Erythroblast (primary cell): Measurements from ENCODE around the gene ANGPTL3.
A peak's percentile ranks its signal among the peaks of the same experiment; 100 is the strongest.
"Not testable (repeated sequence)": the region's sequence is repeated elsewhere in the genome, so short reads cannot be mapped to it uniquely, and the experiment has no call there.

Experiments
- DNase-seq, 2 experiments: peaks; one replicate each; lab custom pipeline; 2025; lab: John Stamatoyannopoulos, UW
- GATA1 ChIP-seq: IDR thresholded peaks from 2 replicates; pipeline ENCODE4 v1.6.1; 2011; ENCODE audit warnings: low read depth, mild to moderate bottlenecking, control low read depth, low read length, moderate library complexity
- POLR2A ChIP-seq: IDR thresholded peaks from 2 replicates; pipeline ENCODE4 v1.6.1; 2011; ENCODE audit warnings: mild to moderate bottlenecking, low read length

The ANGPTL3 gene

GRCh38 chr1:62599044-62599443, 1.7 kb downstream of the ANGPTL3 start:
- DNase-seq: no peak

DNA sequence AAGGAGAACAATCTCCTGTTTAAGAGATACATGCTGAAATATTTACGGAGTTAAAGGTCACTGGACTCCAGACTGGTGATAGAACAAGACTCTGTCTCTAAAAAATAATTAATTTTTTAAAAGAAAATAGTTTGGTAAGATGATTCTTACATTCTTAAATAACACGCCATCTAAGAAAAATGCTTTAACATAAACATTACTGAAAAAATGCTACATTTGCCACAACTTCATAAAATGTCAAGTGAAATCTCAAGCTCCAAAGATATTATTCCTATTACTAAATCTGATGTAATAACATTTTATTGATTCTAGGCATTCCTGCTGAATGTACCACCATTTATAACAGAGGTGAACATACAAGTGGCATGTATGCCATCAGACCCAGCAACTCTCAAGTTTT, 4.1 kb downstream of the ANGPTL3 start:
- DNase-seq: no peak
- TF ChIP-seq POLR2A: no peak
- TF ChIP-seq GATA1: no peak

More at GRCh38 chr1:62599044-62599443, 1.7 kb downstream of the ANGPTL3 start:
- TF ChIP-seq POLR2A (no peak), GATA1 (no peak)

DNA sequence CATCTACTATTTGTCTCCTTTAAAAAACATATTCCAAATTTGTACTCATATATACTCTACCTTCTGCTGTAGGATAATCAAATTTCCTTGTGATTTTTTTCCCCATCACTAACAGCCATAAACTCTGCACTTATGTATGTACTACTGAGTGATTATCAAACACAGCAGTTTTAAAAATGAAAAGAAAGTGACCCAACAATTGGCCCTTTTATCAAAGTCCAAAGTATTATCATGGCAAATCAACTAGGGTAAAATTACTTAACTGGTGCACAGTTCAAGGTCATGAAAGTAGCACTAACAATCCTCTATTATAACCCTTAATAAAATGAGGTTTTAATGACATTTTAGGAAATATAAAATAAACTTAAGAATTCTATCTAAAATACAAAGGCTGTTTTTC, 11.6 kb downstream of the ANGPTL3 start:
- TF ChIP-seq GATA1 (no peak), POLR2A (no peak)
- no peak for DNase-seq

- not testable (repeated sequence) for DNase-seq
Measured at GRCh38 chr1:62610588-62610987, 13.3 kb downstream of the ANGPTL3 start.

DNA sequence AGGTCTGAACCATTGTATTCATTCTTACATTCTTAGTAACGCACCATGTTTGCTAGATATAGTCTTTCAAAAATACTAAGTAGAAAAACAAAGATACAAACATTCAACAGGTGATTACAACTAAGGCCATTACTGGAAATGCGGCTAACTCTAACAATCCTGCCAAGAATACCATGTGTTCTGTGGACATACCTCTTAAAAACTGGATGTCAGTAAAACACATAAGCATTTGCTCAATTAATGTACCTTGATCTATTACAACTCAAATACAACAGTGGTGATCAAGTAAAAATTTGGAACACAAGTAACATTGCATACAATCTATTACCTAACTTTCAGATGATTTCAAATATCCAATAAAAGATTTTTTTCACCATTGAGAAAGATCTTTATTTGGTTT, 15.4 kb downstream of the ANGPTL3 start:
- DNase-seq: no peak
- TF ChIP-seq POLR2A (no peak), GATA1 (no peak)

DNA sequence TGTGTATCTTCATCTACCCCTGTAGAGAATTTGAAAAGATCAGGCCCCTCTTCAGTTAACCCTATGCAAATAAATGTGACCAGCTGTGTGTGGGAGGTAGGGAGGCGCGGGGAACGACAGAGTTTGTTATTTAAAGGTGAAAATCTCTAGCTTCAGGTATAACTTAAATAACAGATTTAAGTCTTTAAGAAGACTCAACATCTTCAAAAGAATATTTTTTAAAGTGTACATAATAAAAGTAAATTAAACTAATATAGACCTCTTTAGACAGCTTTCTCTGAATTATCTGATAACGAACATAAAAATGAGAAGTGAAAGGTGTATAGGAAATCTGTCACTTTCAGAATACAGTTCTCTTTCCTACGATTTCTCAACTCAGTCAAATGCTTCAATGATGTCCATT, 16.0 kb downstream of the ANGPTL3 start:
- DNase-seq: no peak
- TF ChIP-seq POLR2A (no peak), GATA1 (no peak)

DNA sequence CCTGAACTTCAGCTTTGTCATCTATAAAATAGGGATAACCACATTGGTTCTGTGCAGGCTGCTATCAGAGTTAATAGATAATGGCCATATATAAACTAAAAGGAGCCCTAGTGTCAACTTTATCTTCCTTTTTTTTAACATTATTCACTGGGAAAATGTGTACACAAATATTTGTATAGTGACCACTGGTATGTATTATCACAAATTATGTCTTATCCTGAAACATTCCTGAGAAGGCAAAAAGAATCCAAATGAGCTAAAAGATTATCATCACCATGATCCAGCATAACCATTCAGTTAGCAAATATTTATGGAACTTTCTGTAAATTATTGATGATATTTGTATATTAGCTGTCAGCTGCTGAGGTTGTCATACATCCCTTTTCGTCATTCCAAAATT, 16.6 kb downstream of the ANGPTL3 start:
- DNase-seq: no peak
- TF ChIP-seq GATA1: no peak
- no peak for TF ChIP-seq POLR2A

GRCh38 chr1:62621907-62622306, 24.6 kb downstream of the ANGPTL3 start:
- no peak for TF ChIP-seq POLR2A
- no peak for TF ChIP-seq GATA1
- peak; percentile 64 to 77 for DNase-seq

- DNase-seq: no peak
- TF ChIP-seq POLR2A (no peak), GATA1 (no peak)
Measured at GRCh38 chr1:62625415-62625814, 28.1 kb downstream of the ANGPTL3 start.

DNA sequence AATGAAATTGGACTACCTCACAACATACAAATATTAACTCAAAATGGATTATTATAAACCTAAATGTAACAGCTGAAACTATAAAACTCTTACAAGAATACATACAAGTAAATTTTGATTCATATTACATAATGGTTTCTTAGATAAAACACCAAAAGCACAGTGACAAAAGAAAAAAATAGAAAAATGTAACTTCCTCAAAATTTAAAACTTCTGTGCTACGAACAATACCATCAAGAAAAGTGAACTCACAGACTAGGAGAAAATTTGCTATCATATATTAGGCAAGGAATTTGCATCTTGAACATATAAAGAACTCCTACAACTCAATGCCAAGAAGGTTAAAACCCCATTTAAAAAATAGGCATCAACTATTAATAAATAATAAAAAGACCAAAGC, 31.2 kb downstream of the ANGPTL3 start:
- no peak for TF ChIP-seq GATA1
- DNase-seq: no peak

DNA sequence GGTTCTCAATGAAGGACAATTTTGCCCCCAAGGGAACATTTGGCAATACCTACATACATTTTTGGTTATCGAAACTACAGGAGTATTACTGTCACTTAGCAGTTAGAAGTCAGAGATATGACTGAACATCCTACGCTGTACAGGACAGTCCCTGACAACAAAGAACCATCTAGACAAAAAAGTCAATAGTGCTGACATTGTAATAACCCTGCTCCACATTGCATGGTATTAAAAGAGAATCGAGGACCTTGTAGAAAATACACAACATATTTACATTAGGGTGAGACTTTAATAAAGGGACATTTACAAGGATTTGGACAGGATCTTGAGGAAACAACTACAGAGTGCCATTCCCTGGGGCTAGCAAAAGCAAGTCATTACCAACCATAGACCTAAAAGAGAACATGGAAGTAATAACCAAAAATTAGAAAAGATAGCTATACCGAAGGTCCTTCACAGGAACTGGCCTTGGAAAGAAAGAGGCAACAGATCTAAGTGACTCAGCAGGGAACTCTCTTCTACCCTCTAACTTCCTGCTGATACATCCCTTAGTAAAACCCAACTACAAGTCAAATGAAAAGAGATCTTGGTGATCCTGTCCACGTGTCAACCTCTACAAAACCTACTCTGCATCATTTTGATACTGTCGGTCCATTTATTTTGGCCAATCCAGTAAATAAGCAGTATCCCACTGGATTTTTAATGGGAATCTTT, 40.2 kb downstream of the ANGPTL3 start:
- DNase-seq: no peak
- TF ChIP-seq POLR2A (no peak), GATA1 (no peak)

DNA sequence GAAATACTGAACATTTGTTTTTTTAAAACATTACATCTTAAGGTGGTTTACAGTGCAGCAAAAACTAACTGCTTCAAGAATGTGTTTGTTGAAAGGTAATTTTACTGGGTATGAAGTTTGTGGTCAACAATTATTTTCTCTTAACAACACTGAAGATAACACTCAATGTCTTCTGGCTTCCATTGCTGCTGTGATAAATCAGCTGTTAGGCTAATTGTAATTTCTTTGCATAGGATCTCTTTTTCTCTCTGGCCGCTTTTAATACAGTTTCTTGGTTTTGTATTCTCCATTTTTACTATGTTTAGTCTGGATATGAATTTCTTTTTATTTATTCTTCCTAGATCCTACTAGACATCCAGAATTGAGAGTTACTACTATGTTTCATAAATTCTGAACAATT, 46.0 kb downstream of the ANGPTL3 start:
- no peak for DNase-seq
- TF ChIP-seq GATA1 (no peak), POLR2A (no peak)

DNA sequence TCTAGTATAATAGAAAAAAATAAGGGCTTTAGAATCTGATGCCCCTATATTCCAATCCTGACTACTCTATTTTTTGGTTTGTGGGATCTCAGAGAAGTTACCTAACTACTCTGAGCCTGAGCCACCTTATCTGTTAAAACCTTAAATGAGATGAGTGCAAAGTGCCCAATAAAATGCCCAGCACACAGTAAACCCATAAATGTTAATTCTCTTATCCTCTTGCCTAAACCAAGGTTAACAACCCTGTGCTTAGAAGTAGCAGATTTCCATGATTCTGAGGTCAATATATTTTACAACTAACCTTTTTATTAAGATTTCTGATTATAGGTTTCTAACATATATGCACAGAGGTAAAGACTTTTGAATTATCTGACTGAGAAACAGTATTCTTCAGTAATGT, 55.1 kb downstream of the ANGPTL3 start:
- TF ChIP-seq GATA1: no peak
- TF ChIP-seq POLR2A: no peak

GRCh38 chr1:62654744-62655143, 57.4 kb downstream of the ANGPTL3 start:
- DNase-seq: no peak
- no peak for TF ChIP-seq GATA1
- no peak for TF ChIP-seq POLR2A

More for the DNA sequence above, 55.1 kb downstream of the ANGPTL3 start:
- DNase-seq: no peak
